Stimulated activated CD4-positive, alpha-beta T cell treated with anti-CD3 and anti-CD28 coated beads, Interleukin-2, amount 100 ng/mL, for 24 hours (primary cell): ENCODE results near the gene TRIM36.

Experiments
- DNase-seq, 2 donors: peaks; one replicate each; pipeline ENCODE4 v3.0.0-alpha.2; 2020

TRIM36 gene

GRCh38 chr5:115160975-115161475 is 8.7 kb downstream of the TRIM36 start:
- DNase-seq: no peak

GRCh38 chr5:115151208-115151805 is 18.4 kb downstream of the TRIM36 start:
- no peak for DNase-seq

GRCh38 chr5:115150512-115150911 is 19.2 kb downstream of the TRIM36 start:
- no peak for DNase-seq

GRCh38 chr5:115147052-115147451 is 22.7 kb downstream of the TRIM36 start:
- DNase-seq: no peak

- no peak for DNase-seq
Measured at GRCh38 chr5:115136294-115136693, 33.4 kb downstream of the TRIM36 start.

GRCh38 chr5:115132465-115132864 is 37.2 kb downstream of the TRIM36 start:
- DNase-seq: no peak

- DNase-seq: no peak
Measured at GRCh38 chr5:115126303-115126702, 43.4 kb downstream of the TRIM36 start.

- DNase-seq: no peak
Measured at GRCh38 chr5:115124741-115125140, 45.0 kb downstream of the TRIM36 start.

GRCh38 chr5:115116001-115116400 is 53.7 kb downstream of the TRIM36 start:
- DNase-seq: no peak

- no peak for DNase-seq
Measured at GRCh38 chr5:115109840-115110239, 59.9 kb downstream of the TRIM36 start.

GRCh38 chr5:115109356-115109755 is 60.4 kb downstream of the TRIM36 start:
- no peak for DNase-seq

- DNase-seq: no peak
Measured at GRCh38 chr5:115100319-115100955, 69.3 kb downstream of the TRIM36 start.

- peak; percentile 17 to 23 for DNase-seq
Measured at GRCh38 chr5:115098041-115098702, 71.5 kb downstream of the TRIM36 start.

GRCh38 chr5:115097236-115097635 is 72.5 kb downstream of the TRIM36 start:
- no peak for DNase-seq

- no peak for DNase-seq
Measured at GRCh38 chr5:115096034-115096769, 73.5 kb downstream of the TRIM36 start.

GRCh38 chr5:115087951-115088350 is 81.8 kb downstream of the TRIM36 start:
- no peak for DNase-seq

GRCh38 chr5:115086473-115086872 is 83.2 kb downstream of the TRIM36 start:
- DNase-seq: no peak

GRCh38 chr5:115084246-115084793 is 85.4 kb downstream of the TRIM36 start:
- DNase-seq: no peak

- no peak for DNase-seq
Measured at GRCh38 chr5:115079924-115080623, 89.6 kb downstream of the TRIM36 start.
